Panc1 (cell line): ENCODE data around the gene RYR3. TPM values are rescaled to one million over a fixed set of nuclear protein-coding genes. Genes with fewer than 3 reads are reported as not detected.

Experiments used
- ATAC-seq: fragments of 200-7000 bp; cut with Tn5 transposase; 2 replicates; pipeline ENCODE4 v1.9.1; 2020; ENCODE audit warnings: mild to moderate bottlenecking, moderate library complexity
- BruUV-seq: library from RNA; stranded (reverse); fragments of 400-500 nt; replicated peaks from 2 replicates; lab custom pipeline; 2021; lab: Mats Ljungman, UMichigan
- CTCF ChIA-PET: fragments of 300-600 bp; sonication (Branson Sonifier 250); formaldehyde crosslinking; loops from one replicate; lab custom pipeline; 2022; ENCODE audit warnings: antibody characterized with exemption; lab: Charles Lee
- POLR2A ChIA-PET: fragments of 300-600 bp; sonication (Branson Sonifier 250); formaldehyde crosslinking; loops from one replicate; lab custom pipeline; 2022; ENCODE audit warnings: antibody characterized with exemption; lab: Charles Lee
- DNase-seq: peaks from one replicate; pipeline ENCODE4 v3.0.0-alpha.2; 2010; ENCODE audit warnings: low read depth, low spot score
- H3K27ac ChIP-seq: 2 replicates; pipeline ENCODE4 v1.5.1; 2011; ENCODE audit warnings: mild to moderate bottlenecking, low read length, inconsistent platforms
- H3K27me3 ChIP-seq: fragments of 200-500 bp; sonication (Bioruptor generic); 2 replicates; pipeline ENCODE4 v1.6.0; 2014; ENCODE audit warnings: low read length, inconsistent platforms; ENCODE audit not compliant: control insufficient read depth, insufficient read depth
- H3K36me3 ChIP-seq: fragments of 200-500 bp; sonication (Bioruptor generic); 2 replicates; pipeline ENCODE4 v1.5.1; 2014; ENCODE audit warnings: inconsistent platforms, mild to moderate bottlenecking, low read length, moderate library complexity; ENCODE audit not compliant: control insufficient read depth, insufficient read depth
- H3K4me1 ChIP-seq: 2 replicates; pipeline ENCODE4 v1.5.1; 2011; ENCODE audit warnings: inconsistent platforms, mild to moderate bottlenecking, low read length, moderate library complexity; ENCODE audit not compliant: control insufficient read depth, insufficient read depth
- H3K4me3 ChIP-seq, 2 experiments: 2 replicates each; pipeline ENCODE4 v1.5.1; 2011 to 2012; ENCODE audit warnings: low read depth in 2 of 2, low read length in 2 of 2, mild to moderate bottlenecking in 2 of 2, inconsistent platforms in 1 of 2, moderate library complexity in 1 of 2
- H3K9me3 ChIP-seq: fragments of 200-500 bp; sonication (Bioruptor generic); 2 replicates; pipeline ENCODE4 v1.5.1; 2014; ENCODE audit warnings: low read depth, mild to moderate bottlenecking, inconsistent platforms, low read length, moderate library complexity; ENCODE audit not compliant: control insufficient read depth, insufficient read depth
- POLR2AphosphoS5 ChIP-seq: IDR thresholded peaks from 2 replicates; pipeline ENCODE4 v1.6.1; 2012; ENCODE audit warnings: mild to moderate bottlenecking, low read depth, low read length, moderate library complexity
- SIN3A ChIP-seq: IDR thresholded peaks from 2 replicates; pipeline ENCODE4 v1.6.1; 2012; ENCODE audit warnings: low read depth, mild to moderate bottlenecking, low read length, moderate library complexity, borderline replicate concordance; ENCODE audit not compliant: insufficient read depth
- TCF7L2 ChIP-seq: IDR thresholded peaks from 2 replicates; pipeline ENCODE4 v1.6.1; 2011; ENCODE audit warnings: mild to moderate bottlenecking, low read depth, low read length, inconsistent platforms
- in situ Hi-C: cut with HindIII; loops from 2 replicates; pipeline ENCODE4 v1.10.0; 2016; ENCODE audit warnings: low sequenced_read_pairs, low pct_unique_long_range_greater_than_20kb
- intact Hi-C: fragments of 100-400 bp; cut with micrococcal nuclease; formaldehyde crosslinking; loops from one replicate; pipeline ENCODE4 v1.10.0; 2022; ENCODE audit not compliant: unreplicated experiment
- total RNA-seq: library from RNA; stranded (reverse); gene quantifications from one replicate; pipeline ENCODE4 v1.2.1, GENCODE V29; 2021; ENCODE audit not compliant: unreplicated experiment
- TF ChIP-seq, protein P1 (sequence below), 2 experiments: IDR thresholded peaks; 2 replicates each; pipeline ENCODE4 v1.6.1; 2011 to 2012; ENCODE audit warnings: low read depth in 2 of 2, control low read depth in 1 of 2, low read length in 1 of 2, mild to moderate bottlenecking in 1 of 2, moderate library complexity in 1 of 2; ENCODE audit not compliant: insufficient read depth in 1 of 2
- TF ChIP-seq, protein P2 (sequence below): fragments of 450-650 bp; IDR thresholded peaks from 2 replicates; pipeline ENCODE4 v1.5.1; 2017; ENCODE audit warnings: mild to moderate bottlenecking

The RYR3 gene
- total RNA-seq, 1 experiment from 2014 or later, result not detected

DNA sequence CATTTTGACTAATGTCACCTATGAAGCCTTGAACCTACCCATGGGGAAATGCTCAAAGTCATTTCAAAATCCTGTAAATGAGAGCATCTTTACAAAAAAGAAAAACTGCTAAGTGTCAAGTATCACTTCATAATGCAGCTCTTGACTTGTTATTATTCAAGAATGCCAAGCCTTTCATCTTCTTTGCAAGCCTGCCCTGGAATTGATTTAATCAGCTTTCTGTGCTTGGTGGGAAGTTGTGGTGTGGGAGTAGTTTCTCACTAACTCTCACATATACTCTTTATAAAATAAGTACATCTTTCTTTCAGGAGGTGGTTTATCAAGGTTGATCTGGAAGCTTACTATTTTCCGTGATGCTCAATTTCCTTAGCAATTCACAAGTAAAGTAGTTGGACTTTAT is 43.6 kb downstream of the RYR3 start:
- Histone ChIP-seq H3K9me3 (no peaks in the 10 kb centered on the region), H3K36me3 (no peaks in the 10 kb centered on the region), H3K4me1 (no peaks in the 10 kb centered on the region), H3K27me3 (no peaks in the 10 kb centered on the region), H3K27ac (no peak overlapping the region), H3K4me3 (no peak overlapping the region)
- DNase-seq (no peak), ATAC-seq (no peak)
- ChIA-PET CTCF (no interaction called here), POLR2A (no interaction called here)
- no TSS peak for BruUV-seq
- intact Hi-C loops (no loop called here), in situ Hi-C loops (no loop called here)
- TF ChIP-seq POLR2AphosphoS5, result no peak
- TF ChIP-seq, protein P1, sequence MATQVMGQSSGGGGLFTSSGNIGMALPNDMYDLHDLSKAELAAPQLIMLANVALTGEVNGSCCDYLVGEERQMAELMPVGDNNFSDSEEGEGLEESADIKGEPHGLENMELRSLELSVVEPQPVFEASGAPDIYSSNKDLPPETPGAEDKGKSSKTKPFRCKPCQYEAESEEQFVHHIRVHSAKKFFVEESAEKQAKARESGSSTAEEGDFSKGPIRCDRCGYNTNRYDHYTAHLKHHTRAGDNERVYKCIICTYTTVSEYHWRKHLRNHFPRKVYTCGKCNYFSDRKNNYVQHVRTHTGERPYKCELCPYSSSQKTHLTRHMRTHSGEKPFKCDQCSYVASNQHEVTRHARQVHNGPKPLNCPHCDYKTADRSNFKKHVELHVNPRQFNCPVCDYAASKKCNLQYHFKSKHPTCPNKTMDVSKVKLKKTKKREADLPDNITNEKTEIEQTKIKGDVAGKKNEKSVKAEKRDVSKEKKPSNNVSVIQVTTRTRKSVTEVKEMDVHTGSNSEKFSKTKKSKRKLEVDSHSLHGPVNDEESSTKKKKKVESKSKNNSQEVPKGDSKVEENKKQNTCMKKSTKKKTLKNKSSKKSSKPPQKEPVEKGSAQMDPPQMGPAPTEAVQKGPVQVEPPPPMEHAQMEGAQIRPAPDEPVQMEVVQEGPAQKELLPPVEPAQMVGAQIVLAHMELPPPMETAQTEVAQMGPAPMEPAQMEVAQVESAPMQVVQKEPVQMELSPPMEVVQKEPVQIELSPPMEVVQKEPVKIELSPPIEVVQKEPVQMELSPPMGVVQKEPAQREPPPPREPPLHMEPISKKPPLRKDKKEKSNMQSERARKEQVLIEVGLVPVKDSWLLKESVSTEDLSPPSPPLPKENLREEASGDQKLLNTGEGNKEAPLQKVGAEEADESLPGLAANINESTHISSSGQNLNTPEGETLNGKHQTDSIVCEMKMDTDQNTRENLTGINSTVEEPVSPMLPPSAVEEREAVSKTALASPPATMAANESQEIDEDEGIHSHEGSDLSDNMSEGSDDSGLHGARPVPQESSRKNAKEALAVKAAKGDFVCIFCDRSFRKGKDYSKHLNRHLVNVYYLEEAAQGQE (IDR thresholded peaks at IDR 0.05; ENCODE audit: insufficient read depth in 1 of 2, low read depth in 2 of 2, low read length in 1 of 2), result no peak

DNA sequence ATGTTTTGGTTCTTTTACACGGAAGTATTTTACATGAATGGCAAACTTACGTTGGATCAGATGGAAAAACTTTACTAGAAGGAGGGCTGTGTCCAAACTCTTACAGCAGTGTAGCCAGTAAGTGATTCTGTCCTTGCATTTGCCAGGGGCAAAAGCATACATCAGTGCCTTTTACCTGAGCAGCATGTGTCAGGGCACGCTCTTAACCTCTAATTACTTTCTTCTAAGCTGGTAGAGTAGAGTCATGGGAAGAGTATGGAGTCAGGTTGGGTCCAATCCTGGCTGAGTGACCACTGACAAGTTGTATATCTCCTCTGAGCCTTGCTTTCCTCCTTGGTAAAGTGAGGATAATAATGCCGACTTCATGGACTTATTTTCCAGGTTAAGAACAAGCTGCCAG is 47.1 kb downstream of the RYR3 start:
- no peak overlapping the region for H3K4me3 ChIP-seq
- TF ChIP-seq POLR2AphosphoS5, result no peak
- no peaks in the 10 kb centered on the region for H3K36me3 ChIP-seq
- no peaks in the 10 kb centered on the region for H3K9me3 ChIP-seq
- intact Hi-C loops (no loop called here), in situ Hi-C loops (no loop called here)
- H3K4me1 ChIP-seq, result no peaks in the 10 kb centered on the region
- CTCF ChIA-PET, result no interaction called here
- BruUV-seq, result no TSS peak
- H3K27me3 ChIP-seq, result no peaks in the 10 kb centered on the region
- DNase-seq (no peak), ATAC-seq (no peak)
- H3K27ac ChIP-seq, result no peak overlapping the region
- POLR2A ChIA-PET, result no interaction called here

DNA sequence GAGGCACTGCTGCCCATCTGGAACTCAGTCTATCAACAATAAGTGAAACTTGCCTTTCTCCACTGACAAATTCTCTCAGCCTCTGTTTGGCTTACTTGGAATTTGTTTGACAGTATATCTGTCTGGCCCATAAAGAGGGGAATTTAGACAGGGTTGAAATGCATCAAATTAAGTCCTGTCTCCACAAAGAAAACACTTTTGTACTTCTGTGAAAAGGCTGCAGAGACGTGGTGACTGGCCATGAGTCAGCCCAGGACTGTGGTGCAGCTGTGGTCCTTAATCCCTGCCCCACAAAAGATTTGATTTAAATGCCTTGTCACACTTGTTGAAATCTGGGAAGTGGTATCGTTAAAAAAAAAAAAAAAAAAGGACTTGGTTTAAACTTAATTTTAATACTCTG is 47.5 kb downstream of the RYR3 start:
- CTCF ChIA-PET, result no interaction called here

More for the DNA sequence above, 47.5 kb downstream of the RYR3 start:
- no peak for ATAC-seq
- Histone ChIP-seq H3K27ac (no peak overlapping the region), H3K36me3 (no peaks in the 10 kb centered on the region), H3K9me3 (no peaks in the 10 kb centered on the region), H3K4me3 (no peak overlapping the region), H3K27me3 (no peaks in the 10 kb centered on the region), H3K4me1 (no peaks in the 10 kb centered on the region)
- no peak for DNase-seq
- TF ChIP-seq TCF7L2, result no peak
- TF ChIP-seq SIN3A, result no peak
- TF ChIP-seq, protein P1 (IDR thresholded peaks at IDR 0.05; ENCODE audit: insufficient read depth in 1 of 2, low read depth in 2 of 2, low read length in 1 of 2), result no peak
- TF ChIP-seq, protein P2, sequence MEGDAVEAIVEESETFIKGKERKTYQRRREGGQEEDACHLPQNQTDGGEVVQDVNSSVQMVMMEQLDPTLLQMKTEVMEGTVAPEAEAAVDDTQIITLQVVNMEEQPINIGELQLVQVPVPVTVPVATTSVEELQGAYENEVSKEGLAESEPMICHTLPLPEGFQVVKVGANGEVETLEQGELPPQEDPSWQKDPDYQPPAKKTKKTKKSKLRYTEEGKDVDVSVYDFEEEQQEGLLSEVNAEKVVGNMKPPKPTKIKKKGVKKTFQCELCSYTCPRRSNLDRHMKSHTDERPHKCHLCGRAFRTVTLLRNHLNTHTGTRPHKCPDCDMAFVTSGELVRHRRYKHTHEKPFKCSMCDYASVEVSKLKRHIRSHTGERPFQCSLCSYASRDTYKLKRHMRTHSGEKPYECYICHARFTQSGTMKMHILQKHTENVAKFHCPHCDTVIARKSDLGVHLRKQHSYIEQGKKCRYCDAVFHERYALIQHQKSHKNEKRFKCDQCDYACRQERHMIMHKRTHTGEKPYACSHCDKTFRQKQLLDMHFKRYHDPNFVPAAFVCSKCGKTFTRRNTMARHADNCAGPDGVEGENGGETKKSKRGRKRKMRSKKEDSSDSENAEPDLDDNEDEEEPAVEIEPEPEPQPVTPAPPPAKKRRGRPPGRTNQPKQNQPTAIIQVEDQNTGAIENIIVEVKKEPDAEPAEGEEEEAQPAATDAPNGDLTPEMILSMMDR, result no peak
- no peak for TF ChIP-seq POLR2AphosphoS5
- POLR2A ChIA-PET, result no interaction called here
- in situ Hi-C loops, result no loop called here
- intact Hi-C loops, result no loop called here
- no TSS peak for BruUV-seq
